ENCODE results near the gene CFAP221.

CFAP221 gene

DNA sequence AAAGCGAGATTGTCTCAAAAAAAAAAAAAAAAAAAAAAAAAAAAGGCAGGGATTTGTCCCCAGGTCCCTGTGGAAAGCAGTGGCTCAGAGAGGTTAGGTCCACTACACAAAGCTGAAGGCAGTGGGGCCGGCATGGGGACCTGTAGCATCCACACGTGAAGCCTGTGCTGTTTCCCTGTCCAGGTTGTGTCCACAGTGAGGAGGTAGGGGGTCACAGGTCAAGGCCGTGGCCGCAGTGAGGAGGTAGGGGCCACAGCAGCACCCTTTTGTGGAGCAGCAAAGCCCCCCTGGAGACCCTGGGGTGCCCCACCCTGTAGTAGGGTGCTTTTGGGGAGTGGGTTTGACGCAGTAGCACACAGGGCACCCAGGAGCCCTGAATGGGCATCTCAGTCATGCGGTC lies 148.7 kb downstream of the CFAP221 start:
- H3K9me3 ChIP-seq (ENCODE audit: insufficient read depth, low read length) = no peaks in the 10 kb centered on the region

DNA sequence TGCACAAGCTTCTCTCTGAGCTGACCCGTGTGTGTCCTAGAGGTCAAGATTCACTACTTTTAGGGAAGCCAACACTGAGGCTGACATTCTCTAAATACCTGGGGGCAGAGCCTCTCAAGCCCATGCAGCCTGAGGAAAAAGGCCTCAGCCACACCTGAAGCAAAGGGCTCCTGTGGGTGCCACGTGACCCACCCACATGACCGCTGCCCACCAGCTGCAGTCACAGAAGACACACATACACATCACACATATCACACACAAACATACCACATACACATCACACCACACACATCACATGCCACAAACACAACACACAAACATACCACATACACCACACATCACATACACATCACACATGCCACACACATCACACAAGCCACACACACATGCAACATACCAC lies 149.3 kb downstream of the CFAP221 start:
- Histone ChIP-seq H3K9ac (ENCODE audit: low read length) (no peak overlapping the region), H3K4me3 (ENCODE audit: insufficient read depth, low read length, poor library complexity, severe bottlenecking) (no peak overlapping the region), H3F3A (ENCODE audit: insufficient read depth) (no peaks in the 10 kb centered on the region), H3K36me3 (ENCODE audit: low read length) (no peaks in the 10 kb centered on the region), H3K27me3 (ENCODE audit: low read length) (no peaks in the 10 kb centered on the region), H3K9me2 (replicated peaks; ENCODE audit: insufficient read depth, low read length) (no peaks in the 10 kb centered on the region), H2AFZ (ENCODE audit: low read depth, low read length, severe bottlenecking) (no peak overlapping the region), H3K79me2 (ENCODE audit: insufficient read depth, low read length) (no peaks in the 10 kb centered on the region), H3K27ac (ENCODE audit: low read depth, low read length) (no peak overlapping the region), H3K4me2 (ENCODE audit: low read depth, low read length, poor library complexity, severe bottlenecking) (no peak overlapping the region), H3K9me3 (ENCODE audit: insufficient read depth, low read length) (no peaks in the 10 kb centered on the region), H4K20me1 (ENCODE audit: low read depth, low read length) (no peaks in the 10 kb centered on the region)
- TF ChIP-seq CTCF (IDR thresholded peaks at IDR 0.05; ENCODE audit: insufficient read depth, low read length, poor library complexity, severe bottlenecking) (no peak), EZH2phosphoT487 (conservative IDR thresholded peaks at IDR 0.05; ENCODE audit: low read length) (no peak)

More for the DNA sequence above, 148.7 kb downstream of the CFAP221 start:
- Histone ChIP-seq H3K36me3 (ENCODE audit: low read length) (no peaks in the 10 kb centered on the region), H3F3A (ENCODE audit: insufficient read depth) (no peaks in the 10 kb centered on the region), H3K79me2 (ENCODE audit: insufficient read depth, low read length) (no peaks in the 10 kb centered on the region), H3K9ac (ENCODE audit: low read length) (no peak overlapping the region), H3K9me2 (replicated peaks; ENCODE audit: insufficient read depth, low read length) (no peaks in the 10 kb centered on the region), H3K4me2 (ENCODE audit: low read depth, low read length, poor library complexity, severe bottlenecking) (no peak overlapping the region), H4K20me1 (ENCODE audit: low read depth, low read length) (no peaks in the 10 kb centered on the region), H3K27ac (ENCODE audit: low read depth, low read length) (no peak overlapping the region), H3K4me3 (ENCODE audit: insufficient read depth, low read length, poor library complexity, severe bottlenecking) (no peak overlapping the region), H3K27me3 (ENCODE audit: low read length) (no peaks in the 10 kb centered on the region), H2AFZ (ENCODE audit: low read depth, low read length, severe bottlenecking) (no peak overlapping the region)
- no peak for TF ChIP-seq CTCF (IDR thresholded peaks at IDR 0.05; ENCODE audit: insufficient read depth, low read length, poor library complexity, severe bottlenecking)
- TF ChIP-seq EZH2phosphoT487 (conservative IDR thresholded peaks at IDR 0.05; ENCODE audit: low read length) = no peak

GRCh38 chr2:119693967-119694366 lies 149.7 kb downstream of the CFAP221 start:
- Histone ChIP-seq H3K4me3 (ENCODE audit: insufficient read depth, low read length, poor library complexity, severe bottlenecking) (no peak overlapping the region), H3F3A (ENCODE audit: insufficient read depth) (no peaks in the 10 kb centered on the region), H3K9ac (ENCODE audit: low read length) (no peak overlapping the region), H3K27me3 (ENCODE audit: low read length) (no peaks in the 10 kb centered on the region), H4K20me1 (ENCODE audit: low read depth, low read length) (no peaks in the 10 kb centered on the region), H3K4me2 (ENCODE audit: low read depth, low read length, poor library complexity, severe bottlenecking) (no peak overlapping the region), H3K27ac (ENCODE audit: low read depth, low read length) (no peak overlapping the region), H3K79me2 (ENCODE audit: insufficient read depth, low read length) (no peaks in the 10 kb centered on the region), H2AFZ (ENCODE audit: low read depth, low read length, severe bottlenecking) (no peak overlapping the region), H3K9me2 (replicated peaks; ENCODE audit: insufficient read depth, low read length) (no peaks in the 10 kb centered on the region), H3K36me3 (ENCODE audit: low read length) (no peaks in the 10 kb centered on the region), H3K9me3 (ENCODE audit: insufficient read depth, low read length) (no peaks in the 10 kb centered on the region)
- TF ChIP-seq CTCF (IDR thresholded peaks at IDR 0.05; ENCODE audit: insufficient read depth, low read length, poor library complexity, severe bottlenecking) = no peak

GRCh38 chr2:119694470-119694844 lies 150.2 kb downstream of the CFAP221 start:
- H3K27ac ChIP-seq (ENCODE audit: low read depth, low read length) = no peak overlapping the region
- no peaks in the 10 kb centered on the region for H3K9me3 ChIP-seq (ENCODE audit: insufficient read depth, low read length)
- H3K4me3 ChIP-seq (ENCODE audit: insufficient read depth, low read length, poor library complexity, severe bottlenecking) = no peak overlapping the region
- no peaks in the 10 kb centered on the region for H3K9me2 ChIP-seq (replicated peaks; ENCODE audit: insufficient read depth, low read length)
- H3K4me2 ChIP-seq (ENCODE audit: low read depth, low read length, poor library complexity, severe bottlenecking) = no peak overlapping the region
- no peaks in the 10 kb centered on the region for H3K36me3 ChIP-seq (ENCODE audit: low read length)
- H3F3A ChIP-seq (ENCODE audit: insufficient read depth) = no peaks in the 10 kb centered on the region
- no peaks in the 10 kb centered on the region for H3K79me2 ChIP-seq (ENCODE audit: insufficient read depth, low read length)
- no peaks in the 10 kb centered on the region for H4K20me1 ChIP-seq (ENCODE audit: low read depth, low read length)
- no peak overlapping the region for H2AFZ ChIP-seq (ENCODE audit: low read depth, low read length, severe bottlenecking)
- TF ChIP-seq CTCF (IDR thresholded peaks at IDR 0.05; ENCODE audit: insufficient read depth, low read length, poor library complexity, severe bottlenecking) (no peak), EZH2phosphoT487 (conservative IDR thresholded peaks at IDR 0.05; ENCODE audit: low read length) (no peak)
- H3K9ac ChIP-seq (ENCODE audit: low read length) = no peak overlapping the region
- H3K27me3 ChIP-seq (ENCODE audit: low read length) = no peaks in the 10 kb centered on the region

All from SU-DHL-6 (cell line).